ENCODE results near the gene MTFR1L.
"Not testable (repeated sequence)": the region's sequence is repeated elsewhere in the genome, so short reads cannot be mapped to it uniquely, and the experiment has no call there.

MTFR1L gene

DNA sequence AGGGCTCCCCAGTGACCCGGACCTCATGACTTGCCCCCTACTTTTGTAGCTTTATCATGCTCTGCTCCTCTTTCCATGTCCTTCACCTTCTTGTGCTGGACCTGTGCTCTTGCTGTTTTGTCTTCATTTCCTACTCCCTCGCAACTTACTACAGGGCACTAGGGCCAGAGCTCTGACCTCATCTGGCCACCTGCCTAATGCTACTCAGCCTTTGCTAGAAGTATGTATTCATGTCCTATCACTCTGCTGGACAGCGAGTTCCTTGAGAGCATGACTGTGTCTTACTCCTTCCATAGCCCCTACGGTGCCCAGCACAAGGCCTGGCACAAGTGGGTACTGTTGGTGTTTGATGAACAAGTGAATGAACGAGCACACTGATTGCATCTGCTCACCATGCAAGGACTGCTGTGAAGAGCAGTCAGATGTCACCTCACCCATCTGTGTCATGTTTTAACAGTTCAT, 1.9 kb downstream of the MTFR1L start:
- Histone ChIP-seq H3K9ac (ENCODE audit: low read length) (no peak overlapping the region), H3K27ac (ENCODE audit: low read length) (no peak overlapping the region), H3K4me1 (ENCODE audit: control insufficient read depth, low read depth, low read length) (peaks cover 11% of the 10 kb centered on the region), H3K36me3 (ENCODE audit: control insufficient read depth, low read depth, low read length) (peaks cover 3% of the 10 kb centered on the region), H3K4me3 (ENCODE audit: low read length) (no peak overlapping the region), H3K27me3 (ENCODE audit: control insufficient read depth, insufficient read depth, low read length) (peaks cover 17% of the 10 kb centered on the region), H3K9me3 (ENCODE audit: control insufficient read depth, low read depth, low read length) (no peaks in the 10 kb centered on the region)

DNA sequence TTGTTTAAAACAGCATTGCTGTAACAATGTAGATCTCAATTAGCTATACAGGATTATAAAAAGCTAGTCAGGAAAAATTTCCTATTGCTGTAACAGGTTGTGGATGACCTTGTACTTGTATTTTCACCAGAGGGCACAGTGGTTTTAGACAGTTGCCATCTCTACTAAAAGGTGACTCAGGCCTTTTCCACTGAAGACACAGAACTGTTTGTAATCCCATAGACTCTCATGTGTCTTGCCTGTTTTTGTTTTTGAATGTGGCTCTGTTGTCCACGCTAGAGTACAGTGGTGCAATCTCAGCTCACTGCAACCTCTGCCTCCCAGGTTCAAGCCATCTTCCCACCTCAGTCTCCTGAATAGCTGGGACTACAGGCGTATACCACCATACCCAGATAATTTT, 5.9 kb downstream of the MTFR1L start:
- no peak overlapping the region for H3K27ac ChIP-seq (ENCODE audit: low read length)
- no peak overlapping the region for H3K4me3 ChIP-seq (ENCODE audit: low read length)
- H3K9me3 ChIP-seq (ENCODE audit: control insufficient read depth, low read depth, low read length): no peaks in the 10 kb centered on the region
- H3K9ac ChIP-seq (ENCODE audit: low read length): no peak overlapping the region
- peaks cover 16% of the 10 kb centered on the region for H3K27me3 ChIP-seq (ENCODE audit: control insufficient read depth, insufficient read depth, low read length)
- H3K36me3 ChIP-seq (ENCODE audit: control insufficient read depth, low read depth, low read length): peaks cover 32% of the 10 kb centered on the region
- H3K4me1 ChIP-seq (ENCODE audit: control insufficient read depth, low read depth, low read length): peaks cover 6% of the 10 kb centered on the region

DNA sequence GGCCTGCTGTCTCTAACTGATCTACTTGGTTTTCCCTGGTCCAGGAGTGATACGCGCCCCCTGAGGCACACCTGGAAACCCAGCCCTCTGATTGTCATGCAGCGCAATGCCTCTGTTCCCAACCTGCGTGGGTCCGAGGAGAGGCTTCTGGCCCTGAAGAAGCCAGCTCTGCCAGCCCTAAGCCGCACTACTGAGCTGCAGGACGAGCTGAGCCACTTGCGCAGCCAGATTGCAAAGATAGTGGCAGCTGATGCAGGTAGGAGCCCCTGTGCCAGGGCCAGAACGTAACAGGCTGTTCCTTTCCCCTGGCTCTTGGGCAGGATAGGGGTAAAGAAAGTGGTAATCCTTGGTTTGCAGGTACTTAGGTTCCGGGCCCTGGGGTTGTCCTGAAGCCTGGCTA, 6.8 kb downstream of the MTFR1L start:
- Histone ChIP-seq H3K27me3 (ENCODE audit: control insufficient read depth, insufficient read depth, low read length) (peaks cover 7% of the 10 kb centered on the region), H3K9me3 (ENCODE audit: control insufficient read depth, low read depth, low read length) (no peaks in the 10 kb centered on the region), H3K9ac (ENCODE audit: low read length) (no peak overlapping the region), H3K4me1 (ENCODE audit: control insufficient read depth, low read depth, low read length) (no peaks in the 10 kb centered on the region), H3K27ac (ENCODE audit: low read length) (no peak overlapping the region), H3K4me3 (ENCODE audit: low read length) (no peak overlapping the region), H3K36me3 (ENCODE audit: control insufficient read depth, low read depth, low read length) (peaks cover 41% of the 10 kb centered on the region)

DNA sequence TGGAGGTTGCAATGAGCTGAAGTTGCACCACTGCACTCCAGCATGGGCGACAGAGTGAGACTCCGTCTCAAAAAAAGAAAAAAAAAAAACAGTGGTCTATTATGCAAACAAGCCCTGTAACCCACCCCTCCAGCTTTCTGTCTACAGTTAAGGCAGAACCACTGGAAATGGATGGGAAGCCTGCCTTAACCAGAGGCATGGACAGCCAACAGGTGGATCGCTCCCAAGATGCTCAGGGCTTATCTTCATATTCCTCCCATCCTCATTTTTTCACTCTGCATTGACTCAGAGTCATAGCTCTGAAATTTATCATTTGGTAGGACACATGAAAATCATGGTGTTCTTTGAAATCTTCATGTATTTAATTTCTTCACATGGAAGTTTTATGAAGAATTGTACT, 8.7 kb downstream of the MTFR1L start:
- Histone ChIP-seq H3K4me3 (ENCODE audit: low read length) (no peak overlapping the region), H3K9me3 (ENCODE audit: control insufficient read depth, low read depth, low read length) (no peaks in the 10 kb centered on the region), H3K4me1 (ENCODE audit: control insufficient read depth, low read depth, low read length) (no peaks in the 10 kb centered on the region), H3K27me3 (ENCODE audit: control insufficient read depth, insufficient read depth, low read length) (no peaks in the 10 kb centered on the region), H3K9ac (ENCODE audit: low read length) (no peak overlapping the region), H3K27ac (ENCODE audit: low read length) (no peak overlapping the region), H3K36me3 (ENCODE audit: control insufficient read depth, low read depth, low read length) (peaks cover 60% of the 10 kb centered on the region)

DNA sequence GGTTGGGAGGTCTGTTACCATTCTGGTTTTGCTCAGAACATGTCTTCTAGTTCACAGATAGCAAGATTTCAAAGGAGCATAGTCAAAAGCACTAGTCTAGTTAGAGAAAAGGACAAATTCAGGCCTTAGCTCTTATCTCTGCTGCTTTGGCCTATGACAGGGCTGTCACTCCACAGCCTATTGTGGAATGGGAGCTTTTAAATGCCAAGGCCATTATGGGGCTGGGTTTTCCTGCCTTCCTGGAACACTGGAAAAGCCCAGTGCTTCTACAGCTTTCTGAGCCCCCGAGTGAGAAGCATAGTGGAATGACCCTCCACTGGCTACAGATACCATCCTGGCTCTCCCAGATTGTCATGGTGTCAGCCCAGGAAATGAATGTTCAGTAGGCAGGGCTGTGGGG, 9.3 kb downstream of the MTFR1L start:
- H3K36me3 ChIP-seq (ENCODE audit: control insufficient read depth, low read depth, low read length): peaks cover 60% of the 10 kb centered on the region
- H3K4me1 ChIP-seq (ENCODE audit: control insufficient read depth, low read depth, low read length): no peaks in the 10 kb centered on the region
- no peak overlapping the region for H3K9ac ChIP-seq (ENCODE audit: low read length)
- no peak overlapping the region for H3K27ac ChIP-seq (ENCODE audit: low read length)
- no peaks in the 10 kb centered on the region for H3K9me3 ChIP-seq (ENCODE audit: control insufficient read depth, low read depth, low read length)
- H3K27me3 ChIP-seq (ENCODE audit: control insufficient read depth, insufficient read depth, low read length): no peaks in the 10 kb centered on the region
- no peak overlapping the region for H3K4me3 ChIP-seq (ENCODE audit: low read length)

DNA sequence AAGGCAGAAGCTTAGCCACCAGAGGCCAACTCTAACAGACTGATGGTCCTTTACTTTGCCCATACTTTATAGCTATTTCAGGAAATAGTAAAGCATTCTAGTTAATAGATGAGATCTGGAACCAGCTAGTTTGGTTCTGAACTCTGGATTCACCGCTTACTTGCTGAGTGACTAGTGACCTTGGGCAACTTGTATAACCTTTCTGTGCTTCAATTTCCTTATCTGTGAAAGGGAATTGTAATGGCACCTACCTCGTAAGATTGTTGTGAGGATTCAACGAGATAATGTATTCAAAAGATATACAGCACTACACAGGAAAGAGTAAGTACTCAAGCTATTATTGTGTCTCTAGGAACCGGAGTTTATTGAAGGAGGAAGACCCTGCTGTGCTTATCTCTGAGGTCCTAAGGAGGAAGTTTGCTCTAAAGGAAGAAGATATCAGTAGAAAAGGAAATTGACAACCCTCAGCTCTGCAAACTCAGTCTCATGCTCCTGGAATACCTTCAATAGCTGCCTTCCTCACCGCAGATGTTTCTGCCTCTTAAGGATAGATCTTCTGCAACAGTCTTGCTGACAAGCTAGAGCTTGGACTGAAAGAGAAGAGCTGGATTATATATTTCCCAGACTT, 11.9 kb downstream of the MTFR1L start:
- Histone ChIP-seq H3K27me3 (ENCODE audit: control insufficient read depth, insufficient read depth, low read length) (no peaks in the 10 kb centered on the region), H3K9ac (ENCODE audit: low read length) (no peak overlapping the region), H3K36me3 (ENCODE audit: control insufficient read depth, low read depth, low read length) (peaks cover 75% of the 10 kb centered on the region), H3K4me1 (ENCODE audit: control insufficient read depth, low read depth, low read length) (no peaks in the 10 kb centered on the region), H3K9me3 (ENCODE audit: control insufficient read depth, low read depth, low read length) (no peaks in the 10 kb centered on the region), H3K27ac (ENCODE audit: low read length) (no peak overlapping the region), H3K4me3 (ENCODE audit: low read length) (no peak overlapping the region)

DNA sequence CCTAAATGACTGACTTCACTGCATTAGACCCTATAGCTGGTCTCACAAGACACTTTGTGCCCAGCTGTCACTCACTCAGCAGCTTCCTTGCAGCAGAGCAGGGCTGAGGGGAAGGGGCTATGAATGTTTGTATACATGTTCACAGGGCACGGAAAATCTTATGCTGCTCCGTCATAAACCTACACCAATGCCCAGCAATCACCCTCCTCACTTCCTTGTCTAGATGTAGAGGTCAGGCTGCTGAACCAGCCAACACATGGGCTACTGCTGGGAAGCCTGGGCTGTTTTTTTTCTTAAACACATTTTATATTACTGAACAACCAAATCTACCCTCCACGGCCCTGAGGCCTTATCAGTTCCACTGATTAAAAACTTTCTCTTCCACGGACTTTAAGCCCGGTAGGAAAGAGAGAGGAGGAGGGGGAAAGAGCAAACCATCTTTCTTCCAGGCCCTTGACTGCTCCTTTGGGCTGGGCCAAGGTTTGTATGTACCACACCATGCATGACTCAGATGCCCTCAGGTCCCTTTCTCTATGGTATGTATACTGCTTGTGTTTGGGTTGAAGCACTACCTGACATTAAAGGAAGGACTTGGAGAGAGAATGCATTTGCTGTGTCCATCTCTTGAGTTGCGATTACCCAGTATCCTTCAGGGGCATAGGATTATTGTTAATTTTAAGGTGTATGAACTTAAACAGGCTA, 12.7 kb downstream of the MTFR1L start:
- Histone ChIP-seq H3K36me3 (ENCODE audit: control insufficient read depth, low read depth, low read length) (peaks cover 80% of the 10 kb centered on the region), H3K4me1 (ENCODE audit: control insufficient read depth, low read depth, low read length) (no peaks in the 10 kb centered on the region), H3K4me3 (ENCODE audit: low read length) (no peak overlapping the region), H3K27ac (ENCODE audit: low read length) (no peak overlapping the region), H3K9ac (ENCODE audit: low read length) (no peak overlapping the region), H3K27me3 (ENCODE audit: control insufficient read depth, insufficient read depth, low read length) (no peaks in the 10 kb centered on the region), H3K9me3 (ENCODE audit: control insufficient read depth, low read depth, low read length) (no peaks in the 10 kb centered on the region)

DNA sequence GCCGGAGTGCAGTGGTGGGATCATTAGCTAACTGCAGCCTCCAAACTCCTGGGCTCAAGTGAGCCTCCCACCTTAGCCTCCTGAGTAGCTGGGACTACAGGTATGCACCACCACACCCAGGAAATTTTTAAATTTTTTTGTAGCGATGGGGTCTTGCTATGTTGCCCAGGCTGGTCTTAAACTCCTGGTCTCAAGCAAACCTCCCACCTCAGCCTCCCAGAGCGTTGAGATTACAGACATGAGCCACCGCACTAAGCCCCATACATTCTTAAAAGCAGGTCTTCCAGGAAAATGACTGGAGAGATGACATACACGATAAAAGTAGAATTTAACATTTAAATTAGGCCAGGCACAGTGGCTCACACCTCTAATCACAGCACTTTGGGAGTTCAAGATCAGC, 13.4 kb downstream of the MTFR1L start:
- Histone ChIP-seq H3K27me3 (ENCODE audit: control insufficient read depth, insufficient read depth, low read length) (no peaks in the 10 kb centered on the region), H3K9me3 (ENCODE audit: control insufficient read depth, low read depth, low read length) (no peaks in the 10 kb centered on the region), H3K36me3 (ENCODE audit: control insufficient read depth, low read depth, low read length) (peaks cover 76% of the 10 kb centered on the region), H3K27ac (ENCODE audit: low read length) (no peak overlapping the region), H3K4me1 (ENCODE audit: control insufficient read depth, low read depth, low read length) (no peaks in the 10 kb centered on the region), H3K4me3 (ENCODE audit: low read length) (no peak overlapping the region), H3K9ac (ENCODE audit: low read length) (no peak overlapping the region)

DNA sequence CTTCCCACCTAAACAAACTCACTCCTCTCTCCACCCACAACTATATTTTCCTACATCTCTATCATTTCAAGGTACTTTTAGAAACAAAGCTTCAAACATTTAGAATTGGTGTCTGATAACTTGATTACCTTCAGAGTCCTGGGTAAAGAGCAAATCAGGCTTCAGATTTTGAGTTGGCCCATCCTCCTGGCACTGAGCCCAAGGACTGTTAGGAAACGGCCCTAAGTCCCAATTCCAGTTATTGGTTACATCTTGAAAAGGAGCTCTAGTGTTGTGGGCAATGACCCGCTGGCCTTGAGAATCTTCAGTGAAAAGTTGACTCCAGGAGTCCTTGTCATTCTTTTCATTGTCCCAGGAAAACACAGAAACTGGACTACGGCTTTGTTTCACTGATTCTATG, 15.1 kb downstream of the MTFR1L start:
- H3K9ac ChIP-seq (ENCODE audit: low read length): no peak overlapping the region
- no peaks in the 10 kb centered on the region for H3K27me3 ChIP-seq (ENCODE audit: control insufficient read depth, insufficient read depth, low read length)
- H3K9me3 ChIP-seq (ENCODE audit: control insufficient read depth, low read depth, low read length): no peaks in the 10 kb centered on the region
- H3K36me3 ChIP-seq (ENCODE audit: control insufficient read depth, low read depth, low read length): peaks cover 60% of the 10 kb centered on the region
- H3K27ac ChIP-seq (ENCODE audit: low read length): no peak overlapping the region
- H3K4me1 ChIP-seq (ENCODE audit: control insufficient read depth, low read depth, low read length): no peaks in the 10 kb centered on the region
- no peak overlapping the region for H3K4me3 ChIP-seq (ENCODE audit: low read length)

DNA sequence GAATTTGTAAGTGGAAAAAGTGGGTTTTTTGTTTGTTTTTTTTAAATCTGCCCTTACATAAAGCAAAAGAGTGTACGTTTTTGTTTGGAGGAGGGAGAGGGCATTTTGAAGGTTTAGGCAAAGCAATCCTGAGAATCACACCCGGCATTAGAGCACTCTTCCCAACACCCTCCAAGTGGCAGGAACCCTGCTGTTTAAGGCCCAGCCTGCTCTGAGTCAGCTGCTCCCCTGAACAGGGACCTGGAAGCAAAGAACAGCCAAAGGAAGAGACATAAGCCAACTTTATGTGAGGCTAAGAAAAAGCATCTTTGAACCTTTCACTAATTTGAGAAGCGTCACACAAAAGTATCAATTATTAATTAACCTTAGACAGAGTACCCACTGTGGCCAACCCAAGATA, 16.9 kb downstream of the MTFR1L start:
- peaks cover 42% of the 10 kb centered on the region for H3K36me3 ChIP-seq (ENCODE audit: control insufficient read depth, low read depth, low read length)
- no peaks in the 10 kb centered on the region for H3K9me3 ChIP-seq (ENCODE audit: control insufficient read depth, low read depth, low read length)
- no peaks in the 10 kb centered on the region for H3K4me1 ChIP-seq (ENCODE audit: control insufficient read depth, low read depth, low read length)
- no peak overlapping the region for H3K9ac ChIP-seq (ENCODE audit: low read length)
- no peak overlapping the region for H3K27ac ChIP-seq (ENCODE audit: low read length)
- no peaks in the 10 kb centered on the region for H3K27me3 ChIP-seq (ENCODE audit: control insufficient read depth, insufficient read depth, low read length)
- no peak overlapping the region for H3K4me3 ChIP-seq (ENCODE audit: low read length)

DNA sequence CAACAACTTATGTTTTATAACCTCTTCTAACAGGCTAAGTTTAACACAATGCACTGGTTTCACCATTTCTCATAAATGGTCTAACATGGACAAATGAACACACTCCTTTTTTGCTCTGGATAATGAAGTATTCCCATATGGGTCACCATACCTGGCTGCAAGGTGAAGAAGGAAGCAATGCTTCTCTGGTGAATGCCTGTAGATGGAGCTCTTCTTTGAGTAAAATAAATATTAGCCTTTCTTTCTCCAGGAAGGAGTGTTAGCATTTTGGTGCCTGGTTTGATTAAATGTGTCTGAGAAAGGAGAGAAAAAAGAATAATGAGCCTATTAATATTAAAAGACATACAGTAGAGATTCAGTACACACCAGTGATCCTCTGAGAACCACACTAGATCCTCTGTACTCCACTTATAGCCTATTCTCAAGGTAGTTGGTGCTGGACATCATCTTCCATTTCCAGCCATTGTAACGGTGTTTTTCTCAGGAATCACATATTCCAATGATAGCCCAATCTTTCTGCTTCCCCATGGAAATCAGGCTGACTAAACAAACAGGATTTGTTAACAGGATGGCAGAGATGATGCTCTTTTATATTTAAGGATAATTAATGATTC, 17.6 kb downstream of the MTFR1L start:
- Histone ChIP-seq H3K9me3 (ENCODE audit: control insufficient read depth, low read depth, low read length) (no peaks in the 10 kb centered on the region), H3K36me3 (ENCODE audit: control insufficient read depth, low read depth, low read length) (peaks cover 36% of the 10 kb centered on the region), H3K27ac (ENCODE audit: low read length) (no peak overlapping the region), H3K4me1 (ENCODE audit: control insufficient read depth, low read depth, low read length) (no peaks in the 10 kb centered on the region), H3K9ac (ENCODE audit: low read length) (no peak overlapping the region), H3K27me3 (ENCODE audit: control insufficient read depth, insufficient read depth, low read length) (no peaks in the 10 kb centered on the region), H3K4me3 (ENCODE audit: low read length) (no peak overlapping the region)

DNA sequence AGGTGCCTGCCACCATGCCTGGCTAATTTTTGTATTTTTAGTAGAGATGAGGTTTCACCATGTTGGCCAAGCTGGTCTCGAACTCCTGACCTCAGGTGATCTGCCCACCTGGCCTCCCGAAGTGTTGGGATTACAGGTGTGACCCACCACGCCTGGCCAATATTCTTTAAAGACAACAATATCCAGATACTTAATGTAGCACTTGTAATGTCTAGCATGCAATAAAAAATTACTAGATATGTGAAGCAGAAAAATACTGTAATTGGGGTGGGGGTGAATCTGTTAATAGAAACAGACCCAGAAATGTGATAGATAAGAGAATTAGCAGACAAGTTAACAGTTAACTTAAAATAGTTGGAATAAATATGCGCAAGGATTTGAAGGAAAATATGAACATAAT, 20.1 kb downstream of the MTFR1L start:
- not testable (repeated sequence) for H3K9ac ChIP-seq (ENCODE audit: low read length); H3K27me3 ChIP-seq (ENCODE audit: control insufficient read depth, insufficient read depth, low read length); H3K4me3 ChIP-seq (ENCODE audit: low read length); H3K9me3 ChIP-seq (ENCODE audit: control insufficient read depth, low read depth, low read length); H3K4me1 ChIP-seq (ENCODE audit: control insufficient read depth, low read depth, low read length); H3K27ac ChIP-seq (ENCODE audit: low read length)
- peaks cover 23% of the 10 kb centered on the region for H3K36me3 ChIP-seq (ENCODE audit: control insufficient read depth, low read depth, low read length)
